Measurements from ENCODE around the gene EIF3F. TPM values are rescaled to one million over a fixed set of nuclear protein-coding genes. Genes with fewer than 3 reads are reported as not detected.

The EIF3F gene
- total and polyA plus RNA-seq, 8 donors: 102 to 580 (median 189) TPM

DNA sequence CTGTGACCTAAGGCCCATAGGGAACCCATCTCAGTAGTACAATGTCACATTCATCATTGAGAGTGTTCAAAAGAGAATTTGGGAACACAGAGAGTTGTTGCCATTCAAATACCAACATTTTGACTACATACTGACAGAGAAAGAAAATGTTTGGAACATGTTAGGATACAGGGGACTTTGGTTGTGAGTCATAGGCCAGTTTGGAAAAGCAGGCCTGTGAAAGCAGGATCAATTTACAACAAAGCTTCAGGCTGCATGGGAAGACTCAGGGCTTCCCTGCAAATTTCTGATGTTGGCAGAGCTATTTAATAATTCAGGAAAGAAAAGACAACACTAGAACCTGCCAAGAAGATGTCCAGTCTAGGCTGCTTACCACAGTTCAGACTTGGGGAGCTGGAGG is 22.3 kb upstream of the EIF3F start:
- Histone ChIP-seq H3K9me3 (no peaks in the 10 kb centered on the region), H3K27me3 (peaks cover 0 to 6% (median 0%) of the 10 kb centered on the region in 3 donors), H3K36me3 (no peaks in the 10 kb centered on the region), H3K27ac (no peak overlapping the region), H3K4me3 (no peak overlapping the region), H3K4me1 (no peaks in the 10 kb centered on the region)
- no peak for DNase-seq
- TF ChIP-seq, protein P1, sequence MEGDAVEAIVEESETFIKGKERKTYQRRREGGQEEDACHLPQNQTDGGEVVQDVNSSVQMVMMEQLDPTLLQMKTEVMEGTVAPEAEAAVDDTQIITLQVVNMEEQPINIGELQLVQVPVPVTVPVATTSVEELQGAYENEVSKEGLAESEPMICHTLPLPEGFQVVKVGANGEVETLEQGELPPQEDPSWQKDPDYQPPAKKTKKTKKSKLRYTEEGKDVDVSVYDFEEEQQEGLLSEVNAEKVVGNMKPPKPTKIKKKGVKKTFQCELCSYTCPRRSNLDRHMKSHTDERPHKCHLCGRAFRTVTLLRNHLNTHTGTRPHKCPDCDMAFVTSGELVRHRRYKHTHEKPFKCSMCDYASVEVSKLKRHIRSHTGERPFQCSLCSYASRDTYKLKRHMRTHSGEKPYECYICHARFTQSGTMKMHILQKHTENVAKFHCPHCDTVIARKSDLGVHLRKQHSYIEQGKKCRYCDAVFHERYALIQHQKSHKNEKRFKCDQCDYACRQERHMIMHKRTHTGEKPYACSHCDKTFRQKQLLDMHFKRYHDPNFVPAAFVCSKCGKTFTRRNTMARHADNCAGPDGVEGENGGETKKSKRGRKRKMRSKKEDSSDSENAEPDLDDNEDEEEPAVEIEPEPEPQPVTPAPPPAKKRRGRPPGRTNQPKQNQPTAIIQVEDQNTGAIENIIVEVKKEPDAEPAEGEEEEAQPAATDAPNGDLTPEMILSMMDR (IDR thresholded peaks at IDR 0.05): no peak
- TF ChIP-seq POLR2A (IDR thresholded peaks at IDR 0.05): no peak
- TF ChIP-seq POLR2AphosphoS5 (IDR thresholded peaks at IDR 0.05): no peak
- intact Hi-C loops (cut with DNase I; ENCODE audit: low total_unique reads): no loop called here

DNA sequence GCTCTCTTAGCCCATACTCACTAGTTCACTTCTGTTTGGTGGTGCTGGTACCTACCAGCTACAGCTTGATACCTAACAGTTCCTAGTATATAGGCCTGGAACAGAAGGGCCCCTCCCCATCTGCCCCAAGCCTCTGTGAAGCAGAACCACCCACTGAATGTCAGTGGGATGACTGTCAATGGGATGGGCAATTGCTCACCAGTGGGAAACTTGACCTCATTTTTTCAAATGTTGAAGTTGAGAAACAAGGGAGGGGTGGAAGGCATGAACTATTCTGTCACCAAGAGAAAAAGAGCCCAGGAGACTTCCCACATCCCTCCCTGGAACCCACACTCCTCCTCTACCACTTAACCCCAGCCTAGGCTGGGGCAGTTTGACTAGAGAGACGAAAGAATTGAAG is 21.8 kb upstream of the EIF3F start, which contains the start of gene NLRP10:
Gene NLRP10 (minus strand): TSS at position 62 of the 400 bp plus-strand sequence. CDS start 1,952 bp downstream, outside the sequence.
- DNase-seq: no peak
- TF ChIP-seq, protein P1 (IDR thresholded peaks at IDR 0.05): no peak
- TF ChIP-seq POLR2AphosphoS5 (IDR thresholded peaks at IDR 0.05): no peak
- TF ChIP-seq EP300 (IDR thresholded peaks at IDR 0.05): no peak
- no peak for TF ChIP-seq POLR2A (IDR thresholded peaks at IDR 0.05)
- no peaks in the 10 kb centered on the region for H3K36me3 ChIP-seq
- H3K27ac ChIP-seq: no peak within 1 kb of the TSS
- H3K27me3 ChIP-seq: peaks cover 0 to 6% (median 0%) of the 10 kb centered on the region in 3 donors
- WGBS, 5 donors: 83 to 96% (median 88%) methylated on average over 1 of the region's 1 CpG
- no peaks in the 10 kb centered on the region for H3K9me3 ChIP-seq
- H3K4me1 ChIP-seq: no peaks in the 10 kb centered on the region
- no peak within 1 kb of the TSS for H3K4me3 ChIP-seq
- intact Hi-C loops (cut with DNase I; ENCODE audit: low total_unique reads): no loop called here

DNA sequence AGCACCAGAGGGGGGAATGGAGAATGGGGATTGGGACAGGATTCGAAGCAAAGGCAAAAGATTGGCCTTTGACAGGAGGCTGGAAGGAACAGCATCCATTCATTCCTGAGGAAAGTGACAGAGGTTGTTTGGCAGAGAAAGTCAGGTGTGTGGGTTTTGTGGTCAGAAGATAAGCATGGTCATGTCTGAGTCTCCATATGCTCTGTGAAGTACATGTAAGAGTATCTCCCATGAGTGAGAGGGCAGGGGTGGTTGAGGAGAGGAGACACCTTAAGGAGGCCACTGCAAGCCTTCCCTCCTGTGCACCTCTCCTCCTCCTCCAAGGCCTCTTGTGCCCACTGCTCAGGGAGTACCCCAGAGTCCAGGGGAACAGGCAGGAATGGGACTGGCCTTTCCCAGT is 20.0 kb upstream of the EIF3F start:
- 67 to 95% (median 88%) methylated on average over 1 of the region's 1 CpG for WGBS, 5 donors
- Histone ChIP-seq H3K4me1 (no peaks in the 10 kb centered on the region), H3K4me3 (no peak overlapping the region), H3K36me3 (no peaks in the 10 kb centered on the region), H3K27ac (no peak overlapping the region), H3K9me3 (no peaks in the 10 kb centered on the region), H3K27me3 (peaks cover 0 to 4% (median 0%) of the 10 kb centered on the region in 3 donors)
- DNase-seq: no peak
- intact Hi-C loops (cut with DNase I; ENCODE audit: low total_unique reads): no loop called here
- TF ChIP-seq POLR2A (IDR thresholded peaks at IDR 0.05) (no peak), EP300 (IDR thresholded peaks at IDR 0.05) (no peak), POLR2AphosphoS5 (IDR thresholded peaks at IDR 0.05) (no peak)
- TF ChIP-seq, protein P1 (IDR thresholded peaks at IDR 0.05): no peak

DNA sequence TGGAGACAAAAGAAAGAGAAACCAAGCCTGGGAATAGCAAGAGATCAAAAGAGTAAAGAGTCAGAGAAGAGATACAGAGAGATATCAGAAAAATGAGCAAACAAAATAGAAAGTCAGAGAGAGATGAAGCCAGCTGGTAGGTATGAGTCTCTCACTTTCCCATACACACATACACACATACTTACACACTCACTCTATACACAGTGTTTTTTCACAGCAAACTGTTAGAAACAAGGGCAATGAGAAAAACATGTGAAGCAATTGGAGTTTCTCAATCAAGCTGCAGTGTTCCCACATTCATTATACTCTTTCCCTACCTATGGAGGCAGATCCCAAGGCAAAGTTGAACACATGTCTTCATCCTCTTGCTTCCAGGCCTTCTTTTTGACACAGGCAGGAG is 19.3 kb upstream of the EIF3F start:
- TF ChIP-seq POLR2AphosphoS5 (IDR thresholded peaks at IDR 0.05) (no peak), EP300 (IDR thresholded peaks at IDR 0.05) (no peak), POLR2A (IDR thresholded peaks at IDR 0.05) (no peak)
- TF ChIP-seq, protein P1 (IDR thresholded peaks at IDR 0.05): no peak
- Histone ChIP-seq H3K4me3 (no peak overlapping the region), H3K9me3 (no peaks in the 10 kb centered on the region), H3K36me3 (no peaks in the 10 kb centered on the region), H3K27ac (no peak overlapping the region), H3K27me3 (peaks cover 0 to 4% (median 0%) of the 10 kb centered on the region in 3 donors), H3K4me1 (no peaks in the 10 kb centered on the region)
- no peak for DNase-seq
- intact Hi-C loops (cut with DNase I; ENCODE audit: low total_unique reads): no loop called here

Data from stomach (tissue), 9 donors.